GM23338 (cell line): Measurements from ENCODE around the gene SUSD3.

Experiments used
- CREB1 ChIP-seq: fragments of 250-450 bp; sonication (Bioruptor Pico); IDR thresholded peaks from 2 replicates; pipeline ENCODE4 v1.5.0; 2020; ENCODE audit warnings: low read depth, mild to moderate bottlenecking, moderate library complexity
- CTCF ChIP-seq, 2 experiments: fragments of 200-600 bp in 1 of 2; sonication (generic) in 1 of 2; conservative IDR thresholded peaks; 2 replicates each; pipeline versions ENCODE4 v1.5.1 to v1.6.1; 2016 to 2017; ENCODE audit warnings: antibody characterized with exemption in 2 of 2, low read depth in 2 of 2, mild to moderate bottlenecking in 2 of 2, moderate library complexity in 1 of 2
- EZH2 ChIP-seq: fragments of 200-600 bp; sonication (generic); IDR thresholded peaks from one replicate; pipeline ENCODE4 v1.8.0; 2017; ENCODE audit warnings: antibody characterized with exemption, mild to moderate bottlenecking, low read depth; ENCODE audit not compliant: unreplicated experiment
- EZH2phosphoT487 ChIP-seq: fragments of 200-600 bp; sonication (generic); IDR thresholded peaks from one replicate; pipeline ENCODE4 v1.8.1; 2018; ENCODE audit warnings: antibody characterized with exemption; ENCODE audit not compliant: unreplicated experiment
- JUNB ChIP-seq: IDR thresholded peaks from one replicate; pipeline ENCODE4 v1.6.1; 2016; ENCODE audit warnings: antibody characterized with exemption; ENCODE audit not compliant: unreplicated experiment
- POLR2AphosphoS5 ChIP-seq: IDR thresholded peaks from 2 replicates; pipeline ENCODE4 v1.6.1; 2016; ENCODE audit warnings: antibody characterized with exemption, low read depth
- REST ChIP-seq: IDR thresholded peaks from one replicate; pipeline ENCODE4 v1.6.1; 2018; ENCODE audit warnings: antibody characterized with exemption; ENCODE audit not compliant: unreplicated experiment
- ZNF114 ChIP-seq: fragments of 250-450 bp; sonication (Bioruptor Pico); IDR thresholded peaks from 2 replicates; pipeline ENCODE4 v1.5.0; 2020; ENCODE audit warnings: mild to moderate bottlenecking, moderate library complexity

- TF ChIP-seq EZH2 (no peak), CTCF (conservative IDR thresholded peaks at IDR 0.05; ENCODE audit: low read depth in 2 of 2) (no peak), POLR2AphosphoS5 (no peak), REST (no peak), ZNF114 (CRISPR knock-in tag) (no peak), EZH2phosphoT487 (no peak), JUNB (no peak), CREB1 (CRISPR knock-in tag) (no peak)
Observed at GRCh38 chr9:93096811-93097382, 38.4 kb downstream of the SUSD3 start.
